ENCODE results near the gene ZWILCH.

- no peak for TF ChIP-seq ZNF274 (IDR thresholded peaks at IDR 0.05; ENCODE audit: low read depth, low read length)
- TF ChIP-seq SUZ12 (IDR thresholded peaks at IDR 0.05; ENCODE audit: extremely low read depth, insufficient read depth, insufficient read length), result no peak
- TF ChIP-seq YY1 (IDR thresholded peaks at IDR 0.05; ENCODE audit: insufficient read depth, insufficient read length), result no peak
Measured at GRCh38 chr15:66598095-66598815, 93.1 kb downstream of the ZWILCH start.
